Lung (tissue), 12 donors: ENCODE measurements around the gene LMOD3. TPM values are rescaled to one million over a fixed set of nuclear protein-coding genes. Genes with fewer than 3 reads are reported as not detected.

ENCODE experiments used
- ATAC-seq: fragments of 200-7000 bp; cut with Tn5 transposase; one replicate; pipeline ENCODE4 v1.9.1; 2020; ENCODE audit warnings: moderate number of reproducible peaks; ENCODE audit not compliant: insufficient read depth, low FRiP score
- DNase-seq, 3 donors: peaks; one replicate each; pipeline ENCODE4 v3.0.0-alpha.2; 2013 to 2017
- H3K27ac ChIP-seq, 2 donors: one replicate each; pipeline ENCODE4 v1.5.1; 2013; ENCODE audit warnings: mild to moderate bottlenecking in 2 of 2, moderate library complexity in 2 of 2, control low read depth in 1 of 2, inconsistent platforms in 1 of 2, low read depth in 1 of 2, low read length in 1 of 2
- H3K27me3 ChIP-seq, 3 donors: one replicate each; pipeline ENCODE4 v1.5.1; 2013; ENCODE audit warnings: low read length in 2 of 3; ENCODE audit not compliant: control insufficient read depth in 3 of 3, insufficient read depth in 3 of 3
- H3K36me3 ChIP-seq, 4 donors: one replicate each; pipeline ENCODE4 v1.5.1; 2013; ENCODE audit warnings: low read length in 4 of 4, mild to moderate bottlenecking in 1 of 4, moderate library complexity in 1 of 4; ENCODE audit not compliant: control insufficient read depth in 4 of 4, insufficient read depth in 4 of 4
- H3K4me1 ChIP-seq, 5 donors: one replicate each; pipeline ENCODE4 v1.5.1; 2013; ENCODE audit warnings: low read length in 5 of 5, mild to moderate bottlenecking in 2 of 5, moderate library complexity in 1 of 5; ENCODE audit not compliant: control insufficient read depth in 5 of 5, insufficient read depth in 5 of 5
- H3K4me3 ChIP-seq: one replicate; pipeline ENCODE4 v1.5.1; 2013; ENCODE audit warnings: mild to moderate bottlenecking, control low read depth, moderate library complexity
- H3K9ac ChIP-seq, 2 donors: one replicate each; pipeline ENCODE4 v1.5.1; 2013; ENCODE audit warnings: low read length in 2 of 2, control low read depth in 1 of 2; ENCODE audit not compliant: insufficient read depth in 1 of 2
- H3K9me3 ChIP-seq, 4 donors: one replicate each; pipeline ENCODE4 v1.5.1; 2013; ENCODE audit warnings: low read length in 3 of 4, mild to moderate bottlenecking in 1 of 4, moderate library complexity in 1 of 4; ENCODE audit not compliant: control insufficient read depth in 4 of 4, insufficient read depth in 3 of 4
- CTCF ChIP-seq: IDR thresholded peaks from 2 replicates; pipeline ENCODE4 v1.5.1; 2012; ENCODE audit warnings: mild to moderate bottlenecking; ENCODE audit errors: control extremely low read depth, extremely low read depth
- WGBS, 2 donors: extraction: QIAGEN DNeasy Blood & Tissue Kit; methylation state at CpG; one replicate each; pipeline ENCODE4 v1.1.7; 2013; 5-methylcytosine and 5-hydroxymethylcytosine counted together
- polyA plus RNA-seq, 2 donors: library from polyadenylated mRNA; stranded (reverse); fragments of 200-250 nt; gene quantifications; one replicate each; pipeline ENCODE4 v1.2.1, GENCODE V29; 2013
- total RNA-seq, 2 donors: library from RNA; depleted of rRNA in 1 of 2; stranded (reverse); fragments of >200 nt in 1 of 2; gene quantifications; one replicate each; pipeline ENCODE4 v1.2.1, GENCODE V29; 2014 to 2021
- donor health status: control.
- donor health status: control.
- donor health status: Bipolar disorder and iron deficiency.
- donor health status: healthy.
- donor health status: DM: yes; HTN: yes; CAD: no.

LMOD3 gene
- total and polyA plus RNA-seq, 4 donors: 0.08 to 0.14 (median 0.12) TPM

GRCh38 chr3:69066121-69066520 is 56.3 kb downstream of the LMOD3 start:
- Histone ChIP-seq H3K9ac (no peak overlapping the region), H3K27ac (no peak overlapping the region), H3K9me3 (no peaks in the 10 kb centered on the region), H3K4me3 (no peak overlapping the region), H3K36me3 (peaks cover 6 to 22% (median 15%) of the 10 kb centered on the region in 4 donors), H3K4me1 (no peaks in the 10 kb centered on the region), H3K27me3 (no peaks in the 10 kb centered on the region)
- no peak for TF ChIP-seq CTCF
- DNase-seq (no peak), ATAC-seq (no peak)
- WGBS, 2 donors: 77 to 99% methylated on average over 4 of the region's 4 CpGs

GRCh38 chr3:69065318-69065964 is 57.0 kb downstream of the LMOD3 start:
- H3K4me1 ChIP-seq: no peaks in the 10 kb centered on the region
- DNase-seq (no peak), ATAC-seq (no peak)
- H3K27ac ChIP-seq: no peak overlapping the region
- H3K9me3 ChIP-seq: no peaks in the 10 kb centered on the region
- H3K27me3 ChIP-seq: no peaks in the 10 kb centered on the region
- H3K4me3 ChIP-seq: no peak overlapping the region
- H3K36me3 ChIP-seq: peaks cover 10 to 29% (median 17%) of the 10 kb centered on the region in 4 donors
- 86 to 93% methylated on average over 6 of the region's 6 CpGs for WGBS, 2 donors
- H3K9ac ChIP-seq: no peak overlapping the region
- TF ChIP-seq CTCF: no peak

GRCh38 chr3:69063636-69064035 is 58.8 kb downstream of the LMOD3 start:
- WGBS, 2 donors: 66 to 68% methylated on average over 2 of the region's 2 CpGs

More at GRCh38 chr3:69063636-69064035, 58.8 kb downstream of the LMOD3 start:
- TF ChIP-seq CTCF: no peak
- H3K4me3 ChIP-seq: no peak overlapping the region
- ATAC-seq: no peak
- H3K36me3 ChIP-seq: peaks cover 11 to 37% (median 22%) of the 10 kb centered on the region in 4 donors
- no peak overlapping the region for H3K9ac ChIP-seq
- H3K9me3 ChIP-seq: no peaks in the 10 kb centered on the region
- no peak for DNase-seq
- no peaks in the 10 kb centered on the region for H3K27me3 ChIP-seq
- no peaks in the 10 kb centered on the region for H3K4me1 ChIP-seq
- no peak overlapping the region for H3K27ac ChIP-seq
